IPS DF 6.9 (cell line): Measurements from ENCODE around the gene MRRF.

ENCODE experiments used
- DNase-seq: peaks from one replicate; pipeline ENCODE4 v3.0.0-alpha.2; 2013; ENCODE audit warnings: low read depth, low spot score
- H3K27ac ChIP-seq: one replicate; pipeline ENCODE4 v1.5.1; 2013; ENCODE audit warnings: low read length, control low read depth
- H3K27me3 ChIP-seq: 2 replicates; pipeline ENCODE4 v1.6.1; 2013; ENCODE audit warnings: mild to moderate bottlenecking, low read length; ENCODE audit not compliant: control insufficient read depth, insufficient read depth
- H3K36me3 ChIP-seq: 2 replicates; pipeline ENCODE4 v1.6.1; 2013; ENCODE audit warnings: low read length; ENCODE audit not compliant: control insufficient read depth, insufficient read depth
- H3K4me1 ChIP-seq: 2 replicates; pipeline ENCODE4 v1.6.1; 2013; ENCODE audit warnings: low read length; ENCODE audit not compliant: control insufficient read depth, insufficient read depth
- H3K4me3 ChIP-seq: 2 replicates; pipeline ENCODE4 v1.5.1; 2013; ENCODE audit warnings: mild to moderate bottlenecking, low read length
- H3K9me3 ChIP-seq: 2 replicates; pipeline ENCODE4 v1.6.1; 2013; ENCODE audit warnings: low read length, inconsistent platforms; ENCODE audit not compliant: control insufficient read depth, insufficient read depth
- WGBS: extraction: QIAGEN DNeasy Blood & Tissue Kit; methylation state at CpG from one replicate; pipeline ENCODE4 v1.1.7; 2013; ENCODE audit warnings: mixed read lengths, missing lambda C conversion rate; ENCODE audit not compliant: insufficient read length, insufficient coverage; 5-methylcytosine and 5-hydroxymethylcytosine counted together

The MRRF gene

DNA sequence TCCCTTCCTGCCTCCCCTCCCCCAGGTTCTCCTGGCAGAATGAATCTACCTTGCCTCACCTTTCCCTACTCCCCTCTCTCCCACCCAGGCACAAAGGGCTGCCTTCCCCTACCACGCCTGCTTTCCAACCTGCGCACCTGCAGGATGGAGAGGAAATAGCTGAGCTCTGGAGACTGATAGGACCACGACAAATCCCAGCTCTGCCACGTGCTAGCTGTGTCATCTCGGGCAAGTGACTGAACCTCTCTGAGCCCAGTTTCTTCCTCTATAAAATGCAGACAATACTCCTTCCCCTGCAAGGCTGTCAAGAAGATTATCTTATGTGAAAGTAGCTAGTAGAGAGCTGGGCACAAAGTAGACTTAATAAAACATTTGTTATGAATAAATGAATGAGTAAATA, 74.9 kb downstream of the MRRF start:
- H3K27ac ChIP-seq, result no peak overlapping the region
- H3K27me3 ChIP-seq, result no peaks in the 10 kb centered on the region
- no peak overlapping the region for H3K4me3 ChIP-seq
- DNase-seq, result no peak
- H3K36me3 ChIP-seq, result no peaks in the 10 kb centered on the region
- H3K4me1 ChIP-seq, result peaks cover 13% of the 10 kb centered on the region
- WGBS, result no CpG with 5 or more reads among the region's 5 CpGs
- H3K9me3 ChIP-seq, result no peaks in the 10 kb centered on the region

DNA sequence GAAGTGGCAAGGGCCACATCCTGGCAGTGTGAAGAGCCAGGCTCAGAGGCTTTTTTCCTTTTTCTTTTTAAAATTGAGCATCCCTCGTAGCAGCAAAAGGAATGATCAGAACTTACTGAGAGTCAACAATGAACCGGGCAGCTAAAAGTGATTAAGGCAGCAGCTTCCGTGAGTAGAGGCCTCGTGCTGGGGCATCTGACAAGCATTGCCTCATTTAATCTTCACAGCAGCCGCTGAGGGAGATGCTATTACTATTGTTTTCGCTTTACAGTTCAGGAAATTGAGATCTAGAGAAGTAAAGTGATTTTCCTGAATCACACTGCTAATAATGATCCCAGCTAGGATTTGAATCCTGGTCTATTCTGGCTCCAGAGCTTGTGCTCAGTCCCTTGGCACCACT, 75.5 kb downstream of the MRRF start:
- H3K27ac ChIP-seq, result no peak overlapping the region
- no peaks in the 10 kb centered on the region for H3K27me3 ChIP-seq
- peaks cover 13% of the 10 kb centered on the region for H3K4me1 ChIP-seq
- WGBS, result no CpG with 5 or more reads among the region's 6 CpGs
- H3K36me3 ChIP-seq, result no peaks in the 10 kb centered on the region
- H3K9me3 ChIP-seq, result no peaks in the 10 kb centered on the region
- no peak overlapping the region for H3K4me3 ChIP-seq
- DNase-seq, result no peak

GRCh38 chr9:122342323-122343050, 77.8 kb downstream of the MRRF start:
- H3K27ac ChIP-seq, result no peak overlapping the region
- no CpG with 5 or more reads among the region's 15 CpGs for WGBS
- H3K4me3 ChIP-seq, result no peak overlapping the region
- H3K27me3 ChIP-seq, result no peaks in the 10 kb centered on the region
- no peaks in the 10 kb centered on the region for H3K9me3 ChIP-seq
- no peak for DNase-seq
- H3K36me3 ChIP-seq, result no peaks in the 10 kb centered on the region
- H3K4me1 ChIP-seq, result peaks cover 8% of the 10 kb centered on the region

DNA sequence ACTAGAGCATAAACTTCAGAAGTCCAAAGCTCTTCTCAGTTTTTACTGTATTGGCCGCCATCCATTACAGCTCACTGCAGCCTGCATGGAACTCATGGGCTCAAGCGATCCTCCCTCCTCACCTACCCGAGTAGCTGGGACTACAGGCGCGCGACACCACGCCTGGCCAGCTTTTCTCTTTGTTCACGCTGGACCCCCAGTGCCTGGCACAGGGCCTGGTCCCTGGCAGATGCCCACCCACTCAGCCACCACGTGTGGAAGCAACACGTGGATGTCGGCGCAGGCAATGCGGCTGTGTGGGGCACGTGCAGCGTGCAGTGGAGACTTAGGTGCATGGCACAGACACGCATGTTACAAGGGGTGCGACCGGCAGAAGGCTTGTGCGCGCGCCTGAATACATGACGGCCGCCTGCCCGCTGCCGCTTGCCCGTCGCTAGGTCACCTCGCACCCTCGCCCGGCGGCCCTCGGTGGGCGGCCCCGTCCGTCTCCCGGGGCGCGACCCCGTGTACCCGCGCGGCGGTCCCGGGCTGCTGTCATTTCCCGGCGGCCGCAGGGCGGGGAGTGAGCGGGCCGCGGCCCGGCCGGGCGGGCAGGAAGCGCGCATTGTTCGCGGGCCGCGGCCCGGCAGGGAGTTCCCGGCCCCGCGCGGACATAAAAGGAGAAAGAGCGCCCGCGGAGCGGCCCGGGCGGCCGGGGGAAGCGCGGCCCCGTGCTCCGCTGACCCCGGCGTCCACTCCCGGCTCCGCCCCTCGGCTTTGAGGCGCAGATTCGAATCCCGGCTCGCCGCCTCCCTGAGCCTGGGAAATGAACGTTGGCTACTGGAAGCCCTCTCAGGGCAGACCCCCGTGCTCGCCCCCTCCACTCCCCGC, 82.0 kb downstream of the MRRF start:
- Histone ChIP-seq H3K27me3 (no peaks in the 10 kb centered on the region), H3K4me1 (peaks cover 4% of the 10 kb centered on the region), H3K4me3 (peak overlapping the region; percentile 65), H3K9me3 (no peaks in the 10 kb centered on the region), H3K27ac (no peak overlapping the region), H3K36me3 (no peaks in the 10 kb centered on the region)
- no CpG with 5 or more reads among the region's 90 CpGs for whole genome bisulfite sequencing
- DNase-seq, result no peak

- Histone ChIP-seq H3K4me1 (peaks cover 2% of the 10 kb centered on the region; the same call in 1 of the 2 replicates), H3K27me3 (no peaks in the 10 kb centered on the region), H3K36me3 (no peaks in the 10 kb centered on the region), H3K4me3 (peak overlapping the region; percentile 65; the same call in 1 of the 2 replicates), H3K9me3 (no peaks in the 10 kb centered on the region), H3K27ac (no peak overlapping the region)
- no peak for DNase-seq
- WGBS, result no CpG with 5 or more reads among the region's 16 CpGs
These were observed 82.9 kb downstream of the MRRF start for GRCh38 chr9:122347348-122348287.

- Histone ChIP-seq H3K9me3 (no peaks in the 10 kb centered on the region), H3K27me3 (no peaks in the 10 kb centered on the region), H3K36me3 (no peaks in the 10 kb centered on the region), H3K4me3 (no peak overlapping the region), H3K27ac (no peak overlapping the region), H3K4me1 (peaks cover 2% of the 10 kb centered on the region; the same call in 1 of the 2 replicates)
- no CpG with 5 or more reads among the region's 12 CpGs for WGBS
- DNase-seq, result no peak
These were observed 83.7 kb downstream of the MRRF start for GRCh38 chr9:122348288-122348777.

DNA sequence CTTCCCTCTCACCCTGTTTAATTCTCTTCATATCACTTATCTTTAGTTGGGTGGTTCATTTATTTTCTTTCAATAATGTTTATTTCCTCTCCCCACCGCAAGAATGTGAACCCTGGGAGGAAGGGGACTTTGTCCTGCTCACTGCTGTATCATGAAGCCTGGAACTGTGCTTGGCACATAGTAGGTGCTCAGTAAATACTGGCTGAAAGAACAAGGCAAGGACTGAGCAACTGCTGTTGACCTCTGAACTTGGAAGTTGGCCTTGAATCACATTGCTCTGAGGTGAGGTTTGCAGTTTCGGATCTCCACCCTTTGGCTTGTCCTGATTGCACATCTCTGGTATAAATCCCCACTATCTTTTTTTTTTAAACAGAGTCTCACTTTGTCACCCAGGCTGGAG, 84.1 kb downstream of the MRRF start:
- no peak for DNase-seq
- Histone ChIP-seq H3K4me3 (no peak overlapping the region), H3K27ac (no peak overlapping the region), H3K36me3 (no peaks in the 10 kb centered on the region), H3K9me3 (no peaks in the 10 kb centered on the region), H3K4me1 (peaks cover 2% of the 10 kb centered on the region; the same call in 1 of the 2 replicates), H3K27me3 (no peaks in the 10 kb centered on the region)
- WGBS, result no CpG with 5 or more reads among the region's 2 CpGs

- H3K4me3 ChIP-seq, result no peak overlapping the region
- H3K27me3 ChIP-seq, result no peaks in the 10 kb centered on the region
- H3K36me3 ChIP-seq, result no peaks in the 10 kb centered on the region
- DNase-seq, result no peak
- H3K4me1 ChIP-seq, result peaks cover 2% of the 10 kb centered on the region; the same call in 1 of the 2 replicates
- no CpG with 5 or more reads among the region's 4 CpGs for WGBS
- no peak overlapping the region for H3K27ac ChIP-seq
- no peaks in the 10 kb centered on the region for H3K9me3 ChIP-seq
These were observed 84.5 kb downstream of the MRRF start for GRCh38 chr9:122349201-122349600.

GRCh38 chr9:122350577-122351355, 86.1 kb downstream of the MRRF start:
- no peak for DNase-seq
- WGBS, result no CpG with 5 or more reads among the region's 11 CpGs
- H3K36me3 ChIP-seq, result no peaks in the 10 kb centered on the region
- H3K27ac ChIP-seq, result no peak overlapping the region
- H3K9me3 ChIP-seq, result no peaks in the 10 kb centered on the region
- no peaks in the 10 kb centered on the region for H3K27me3 ChIP-seq
- no peak overlapping the region for H3K4me3 ChIP-seq
- H3K4me1 ChIP-seq, result peaks cover 2% of the 10 kb centered on the region; the same call in 1 of the 2 replicates
